GM12891 (cell line): ENCODE results near the gene SULT1C2.

Experiments used
- PAX5 ChIP-seq: IDR thresholded peaks from 2 replicates; pipeline ENCODE4 v1.6.1; 2011; ENCODE audit warnings: low read length, moderate library complexity, mild to moderate bottlenecking; ENCODE audit not compliant: insufficient read depth, severe bottlenecking
- POLR2A ChIP-seq: IDR thresholded peaks from 2 replicates; pipeline ENCODE4 v1.6.1; 2011; ENCODE audit warnings: low read depth, low read length, control low read depth
- POLR2AphosphoS5 ChIP-seq: IDR thresholded peaks from 2 replicates; pipeline ENCODE4 v1.6.1; 2011; ENCODE audit warnings: low read depth, low read length, control low read depth
- POU2F2 ChIP-seq: IDR thresholded peaks from 2 replicates; pipeline ENCODE4 v1.6.1; 2011; ENCODE audit warnings: low read depth, mild to moderate bottlenecking, control low read depth, low read length, moderate library complexity
- SPI1 ChIP-seq: IDR thresholded peaks from 2 replicates; pipeline ENCODE4 v1.6.1; 2011; ENCODE audit warnings: low read depth, low read length, control low read depth
- TAF1 ChIP-seq: IDR thresholded peaks from 2 replicates; pipeline ENCODE4 v1.6.1; 2011; ENCODE audit warnings: low read depth, low read length, control low read depth

DNA sequence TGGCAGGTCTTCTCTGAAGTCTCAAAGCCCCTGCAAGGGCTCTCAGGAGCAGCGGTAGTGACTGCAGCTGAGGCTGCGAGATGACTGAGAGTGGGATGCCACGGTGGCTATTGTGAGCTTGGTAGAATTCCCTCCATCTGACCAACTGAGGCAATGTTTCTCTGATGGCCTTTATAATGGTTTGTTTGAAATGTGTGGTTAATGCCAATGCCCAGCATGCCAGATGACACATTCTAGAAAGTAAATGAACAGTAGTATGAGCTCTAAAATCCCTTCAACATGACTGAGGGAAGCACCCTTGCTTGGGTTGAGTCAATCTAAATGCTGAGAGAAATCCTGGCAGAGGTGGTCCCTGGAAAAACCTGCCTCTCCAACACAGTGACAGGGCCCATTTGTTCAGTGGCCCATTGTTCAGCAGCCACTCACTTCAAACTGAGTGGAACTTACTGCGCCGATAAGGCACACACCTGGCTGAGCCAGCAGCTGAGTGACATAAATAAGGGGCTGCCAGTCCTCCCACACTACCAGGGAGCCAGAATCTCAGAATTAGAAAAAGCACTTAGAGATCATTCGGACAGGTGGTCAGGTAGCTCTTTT, 31.7 kb downstream of the SULT1C2 start:
- TF ChIP-seq POLR2A (no peak), POLR2AphosphoS5 (no peak), TAF1 (no peak), SPI1 (no peak), POU2F2 (no peak), PAX5 (no peak)
